Fibroblast of the aortic adventitia (primary cell): ENCODE measurements around the gene NDNF. TPM values are rescaled to one million over a fixed set of nuclear protein-coding genes. Genes with fewer than 3 reads are reported as not detected.
A peak's percentile ranks its signal among the peaks of the same experiment; 100 is the strongest.

Experiments
- DNase-seq: peaks from one replicate; pipeline ENCODE4 v3.0.0-alpha.2; 2010; ENCODE audit warnings: low read depth
- H3K4me3 ChIP-seq: 2 replicates; pipeline ENCODE4 v1.5.1; 2011; ENCODE audit warnings: low read depth, mild to moderate bottlenecking, control low read depth, low read length, moderate library complexity
- CTCF ChIP-seq: IDR thresholded peaks from 2 replicates; pipeline ENCODE4 v1.5.1; 2011; ENCODE audit warnings: mild to moderate bottlenecking, low read length, control low read depth, inconsistent platforms; ENCODE audit not compliant: insufficient read depth
- total RNA-seq: library from RNA; depleted of rRNA; stranded (reverse); fragments of >200 nt; gene quantifications from 2 replicates; pipeline ENCODE4 v1.2.3, GENCODE V29; 2012; ENCODE audit warnings: low replicate concordance

Gene NDNF
- total RNA-seq, 1 donor = 0.36 TPM

GRCh38 chr4:121073004-121073435, 685 bp upstream of the NDNF start:
- peak overlapping the region; percentile 64 for H3K4me3 ChIP-seq
- no peak for TF ChIP-seq CTCF

GRCh38 chr4:121071640-121072223, 603 bp downstream of the NDNF start:
- peak; percentile 12 for DNase-seq
- TF ChIP-seq CTCF = no peak
- H3K4me3 ChIP-seq = peak overlapping the region; percentile 64

More at GRCh38 chr4:121073004-121073435, 685 bp upstream of the NDNF start:
- no peak for DNase-seq

GRCh38 chr4:121070696-121071639, 1.4 kb downstream of the NDNF start:
- TF ChIP-seq CTCF = peak; percentile 41
- DNase-seq = peak; percentile 38
- peak overlapping the region; percentile 64 for H3K4me3 ChIP-seq

GRCh38 chr4:121070274-121070673, 2.1 kb downstream of the NDNF start:
- no peak for TF ChIP-seq CTCF
- DNase-seq = no peak
- no peak overlapping the region for H3K4me3 ChIP-seq

- TF ChIP-seq CTCF = no peak
- DNase-seq = no peak
- H3K4me3 ChIP-seq = no peak overlapping the region
These were observed 2.9 kb downstream of the NDNF start for GRCh38 chr4:121069430-121069829.

- TF ChIP-seq CTCF = no peak
- no peak overlapping the region for H3K4me3 ChIP-seq
- no peak for DNase-seq
These were observed 7.9 kb downstream of the NDNF start for GRCh38 chr4:121064482-121064881.
